T-helper 22 cell (primary cell): ENCODE measurements around the gene NT5DC1.

ENCODE experiments used
- DNase-seq: peaks from one replicate; pipeline ENCODE4 v3.0.0-alpha.2; 2020; ENCODE audit warnings: low read depth

Gene NT5DC1

GRCh38 chr6:116246089-116246488 is 145.4 kb downstream of the NT5DC1 start:
- no peak for DNase-seq

- no peak for DNase-seq
Observed at GRCh38 chr6:116247285-116247684, 146.6 kb downstream of the NT5DC1 start.

- DNase-seq: no peak
Observed at GRCh38 chr6:116248577-116248976, 147.9 kb downstream of the NT5DC1 start.

- DNase-seq: no peak
Observed at GRCh38 chr6:116251568-116252384, 151.1 kb downstream of the NT5DC1 start.

- DNase-seq: no peak
Observed at GRCh38 chr6:116253188-116253504, 152.5 kb downstream of the NT5DC1 start.

- peak; percentile 88 for DNase-seq
Observed at GRCh38 chr6:116253505-116254296, 153.0 kb downstream of the NT5DC1 start, which contains the start of gene TSPYL4. Gene TSPYL4, minus strand, starts transcription at chr6:116254075. Its CDS starts 67 bp downstream, at chr6:116254008.

- DNase-seq: no peak
Observed at GRCh38 chr6:116254297-116255056, 153.8 kb downstream of the NT5DC1 start.

GRCh38 chr6:116255246-116255800 is 154.7 kb downstream of the NT5DC1 start:
- DNase-seq: no peak

- no peak for DNase-seq
Observed at GRCh38 chr6:116256694-116257093, 156.0 kb downstream of the NT5DC1 start.

GRCh38 chr6:116258520-116258919 is 157.9 kb downstream of the NT5DC1 start:
- no peak for DNase-seq

GRCh38 chr6:116263353-116263752 is 162.7 kb downstream of the NT5DC1 start:
- no peak for DNase-seq

GRCh38 chr6:116265041-116265829 is 164.6 kb downstream of the NT5DC1 start:
- no peak for DNase-seq

- DNase-seq: no peak
Observed at GRCh38 chr6:116266803-116267202, 166.2 kb downstream of the NT5DC1 start.

GRCh38 chr6:116267836-116268588 is 167.4 kb downstream of the NT5DC1 start:
- DNase-seq: no peak

GRCh38 chr6:116268589-116269293 is 168.1 kb downstream of the NT5DC1 start:
- DNase-seq: no peak

- no peak for DNase-seq
Observed at GRCh38 chr6:116271149-116271708, 170.6 kb downstream of the NT5DC1 start.

- no peak for DNase-seq
Observed at GRCh38 chr6:116277124-116277523, 176.5 kb downstream of the NT5DC1 start.

- DNase-seq: no peak
Observed at GRCh38 chr6:116278481-116278829, 177.8 kb downstream of the NT5DC1 start.

- DNase-seq: no peak
Observed at GRCh38 chr6:116278854-116279231, 178.2 kb downstream of the NT5DC1 start.
